Neuronal stem cell (in vitro differentiated cells): ENCODE data around the gene CMBL.

ENCODE experiments used
- DNase-seq: peaks from one replicate; pipeline ENCODE4 v3.0.0-alpha.2; 2013; ENCODE audit warnings: low spot score
- H2AFZ ChIP-seq: one replicate; pipeline ENCODE4 v1.6.1; 2013; ENCODE audit warnings: mild to moderate bottlenecking, low read length, inconsistent platforms
- H2AK5ac ChIP-seq: 2 replicates; pipeline ENCODE4 v1.6.1; 2013; ENCODE audit warnings: low read depth, mild to moderate bottlenecking, inconsistent platforms, low read length, moderate library complexity, mixed read lengths
- H2BK120ac ChIP-seq: 2 replicates; pipeline ENCODE4 v1.6.1; 2013; ENCODE audit warnings: low read depth, mild to moderate bottlenecking, inconsistent platforms, low read length, moderate library complexity, mixed read lengths
- H2BK12ac ChIP-seq: one replicate; pipeline ENCODE4 v1.6.1; 2013; ENCODE audit warnings: low read length, inconsistent platforms
- H2BK15ac ChIP-seq: 2 replicates; pipeline ENCODE4 v1.6.1; 2013; ENCODE audit warnings: mild to moderate bottlenecking, low read length, inconsistent platforms, mixed read lengths
- H2BK5ac ChIP-seq: one replicate; pipeline ENCODE4 v1.6.1; 2013; ENCODE audit warnings: inconsistent platforms, mild to moderate bottlenecking, low read length, moderate library complexity
- H3K14ac ChIP-seq: one replicate; pipeline ENCODE4 v1.6.1; 2013; ENCODE audit warnings: low read length, inconsistent platforms
- H3K18ac ChIP-seq: 2 replicates; pipeline ENCODE4 v1.6.1; 2013; ENCODE audit warnings: low read length, inconsistent platforms
- H3K23ac ChIP-seq: 2 replicates; pipeline ENCODE4 v1.6.1; 2013; ENCODE audit warnings: low read depth, mild to moderate bottlenecking, mixed read lengths, low read length, inconsistent platforms; ENCODE audit not compliant: poor library complexity
- H3K27ac ChIP-seq: replicated peaks from 3 replicates; pipeline ENCODE4 v1.5.1; 2013; ENCODE audit warnings: low read length, inconsistent platforms
- H3K27me3 ChIP-seq, 3 experiments: 2 replicates each; pipeline ENCODE4 v1.6.1; 2013; ENCODE audit warnings: low read length in 3 of 3, mild to moderate bottlenecking in 2 of 3, inconsistent platforms in 1 of 3, low read depth in 1 of 3, mixed read lengths in 1 of 3, moderate library complexity in 1 of 3; ENCODE audit not compliant: control insufficient read depth in 3 of 3, insufficient read depth in 3 of 3
- H3K36me3 ChIP-seq, 2 donors: replicated peaks in 1 of 2; 2 replicates each; pipeline ENCODE4 v1.6.1; 2013; ENCODE audit warnings: low read length in 2 of 2; ENCODE audit not compliant: control insufficient read depth in 2 of 2, insufficient read depth in 2 of 2
- H3K4ac ChIP-seq: 2 replicates; pipeline ENCODE4 v1.6.1; 2013; ENCODE audit warnings: inconsistent platforms, mild to moderate bottlenecking, low read length, moderate library complexity
- H3K4me1 ChIP-seq, 2 donors: 1 replicate in 1 of 2; 2 replicates in 1 of 2; pipeline ENCODE4 v1.6.1; 2013; ENCODE audit warnings: low read length in 2 of 2, low read depth in 1 of 2; ENCODE audit not compliant: control insufficient read depth in 2 of 2, insufficient read depth in 1 of 2
- H3K4me2 ChIP-seq: one replicate; pipeline ENCODE4 v1.6.1; 2013; ENCODE audit warnings: mild to moderate bottlenecking, low read length, inconsistent platforms; ENCODE audit not compliant: insufficient read depth, poor library complexity, severe bottlenecking
- H3K4me3 ChIP-seq, 2 donors: 2 replicates each; pipeline ENCODE4 v1.5.1; 2013; ENCODE audit warnings: low read length in 2 of 2, mild to moderate bottlenecking in 2 of 2, inconsistent platforms in 1 of 2, moderate library complexity in 1 of 2
- H3K79me1 ChIP-seq: one replicate; pipeline ENCODE4 v1.6.1; 2013; ENCODE audit warnings: low read depth, mild to moderate bottlenecking, inconsistent platforms, low read length, moderate library complexity
- H3K9ac ChIP-seq: one replicate; pipeline ENCODE4 v1.6.1; 2013; ENCODE audit warnings: mild to moderate bottlenecking, low read depth, low read length, inconsistent platforms; ENCODE audit not compliant: poor library complexity
- H3K9me3 ChIP-seq, 2 donors: replicated peaks in 1 of 2; 2 replicates each; pipeline versions ENCODE3 to v1.6.1; 2013; ENCODE audit warnings: low read length in 2 of 2, mild to moderate bottlenecking in 2 of 2, inconsistent platforms in 1 of 2, low read depth in 1 of 2, mixed read lengths in 1 of 2, moderate library complexity in 1 of 2; ENCODE audit not compliant: control insufficient read depth in 2 of 2, insufficient read depth in 1 of 2
- H4K8ac ChIP-seq: one replicate; pipeline ENCODE4 v1.6.1; 2013; ENCODE audit warnings: low read depth, mild to moderate bottlenecking, inconsistent platforms, low read length, moderate library complexity
- H4K91ac ChIP-seq: one replicate; pipeline ENCODE4 v1.6.1; 2013; ENCODE audit warnings: low read length, low read depth, mild to moderate bottlenecking, inconsistent platforms; ENCODE audit not compliant: poor library complexity
- WGBS, 2 donors: extraction: QIAGEN DNeasy Blood & Tissue Kit; methylation state at CpG; one replicate each; pipeline ENCODE4 v1.1.7; 2013; ENCODE audit warnings: missing lambda C conversion rate in 2 of 2, mixed read lengths in 1 of 2; ENCODE audit not compliant: insufficient read length in 2 of 2, insufficient replicate concordance in 1 of 2; ENCODE audit errors: extremely low coverage in 2 of 2; 5-methylcytosine and 5-hydroxymethylcytosine counted together

The CMBL gene

DNA sequence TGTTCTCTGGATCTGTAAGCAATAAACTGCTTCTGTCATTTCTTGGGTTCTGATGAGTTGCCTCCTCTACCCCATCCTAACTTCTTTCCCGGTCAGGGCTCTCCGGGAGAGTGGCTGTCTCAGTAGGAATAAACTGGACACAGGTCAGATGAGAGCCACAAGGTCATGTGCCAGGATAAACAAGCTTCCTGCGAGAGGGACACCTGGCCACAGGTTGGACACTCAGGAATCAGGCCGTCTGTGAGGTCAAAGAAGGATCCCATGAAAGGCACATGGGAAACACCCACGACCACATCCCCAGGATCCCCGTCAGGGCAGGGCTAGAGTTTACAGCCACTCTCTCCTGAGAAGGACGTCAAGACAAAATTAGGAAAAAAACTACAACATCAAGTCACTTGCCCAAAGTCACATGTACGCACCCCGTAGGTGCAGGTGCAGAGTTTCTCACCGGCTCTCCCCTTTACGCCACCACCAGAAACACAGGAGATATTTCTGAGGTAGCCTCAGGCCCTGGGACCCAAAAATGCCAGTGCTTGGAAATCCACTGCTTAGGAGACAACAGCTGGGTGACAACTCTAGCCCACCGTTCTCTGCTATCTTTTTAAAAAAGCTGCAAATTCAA is 28.9 kb downstream of the CMBL start:
- no peak overlapping the region for H3K27ac ChIP-seq
- H4K91ac ChIP-seq = no peak overlapping the region
- H3K9me3 ChIP-seq = no peaks in the 10 kb centered on the region
- H3K36me3 ChIP-seq = no peaks in the 10 kb centered on the region
- H3K4me3 ChIP-seq = no peak overlapping the region
- H3K18ac ChIP-seq = no peak overlapping the region
- H3K4ac ChIP-seq = no peak overlapping the region
- no peak overlapping the region for H2BK12ac ChIP-seq
- DNase-seq = no peak
- H2BK15ac ChIP-seq = no peak overlapping the region
- H3K79me1 ChIP-seq = no peaks in the 10 kb centered on the region
- H3K14ac ChIP-seq = no peak overlapping the region
- H2BK120ac ChIP-seq = no peak overlapping the region
- no peaks in the 10 kb centered on the region for H3K27me3 ChIP-seq
- no peak overlapping the region for H3K9ac ChIP-seq
- no peak overlapping the region for H2AFZ ChIP-seq
- no peak overlapping the region for H3K4me2 ChIP-seq
- no peak overlapping the region for H2BK5ac ChIP-seq
- H2AK5ac ChIP-seq = no peak overlapping the region
- WGBS, 2 donors = no CpG with 5 or more reads among the region's 12 CpGs
- no peak overlapping the region for H4K8ac ChIP-seq
- no peak overlapping the region for H3K23ac ChIP-seq
- peaks cover 2 to 9% of the 10 kb centered on the region in 2 donors for H3K4me1 ChIP-seq

GRCh38 chr5:10277773-10278630 is 29.7 kb downstream of the CMBL start:
- no peak overlapping the region for H2BK12ac ChIP-seq
- H3K4me2 ChIP-seq = no peak overlapping the region
- H3K36me3 ChIP-seq = no peaks in the 10 kb centered on the region
- H3K27me3 ChIP-seq = no peaks in the 10 kb centered on the region
- H2BK15ac ChIP-seq = no peak overlapping the region
- WGBS, 2 donors = no CpG with 5 or more reads among the region's 13 CpGs
- no peak overlapping the region for H4K8ac ChIP-seq
- no peak overlapping the region for H3K27ac ChIP-seq
- no peak overlapping the region for H3K9ac ChIP-seq
- no peak overlapping the region for H2AK5ac ChIP-seq
- no peak for DNase-seq
- no peak overlapping the region for H3K23ac ChIP-seq
- H2BK5ac ChIP-seq = no peak overlapping the region
- H2BK120ac ChIP-seq = no peak overlapping the region
- no peak overlapping the region for H3K4me3 ChIP-seq
- H3K18ac ChIP-seq = no peak overlapping the region
- no peaks in the 10 kb centered on the region for H3K9me3 ChIP-seq
- no peak overlapping the region for H3K14ac ChIP-seq
- H4K91ac ChIP-seq = no peak overlapping the region
- H2AFZ ChIP-seq = no peak overlapping the region
- no peaks in the 10 kb centered on the region for H3K79me1 ChIP-seq
- H3K4ac ChIP-seq = no peak overlapping the region
- H3K4me1 ChIP-seq = peaks cover 2 to 7% of the 10 kb centered on the region in 2 donors

GRCh38 chr5:10276691-10277090 is 31.0 kb downstream of the CMBL start:
- Histone ChIP-seq H3K4ac (no peak overlapping the region), H2BK5ac (no peak overlapping the region), H3K27me3 (no peaks in the 10 kb centered on the region), H3K79me1 (no peaks in the 10 kb centered on the region), H3K4me3 (no peak overlapping the region), H3K9ac (no peak overlapping the region), H3K4me1 (peaks cover 2 to 7% of the 10 kb centered on the region in 2 donors), H4K91ac (no peak overlapping the region), H2BK15ac (no peak overlapping the region), H2AK5ac (no peak overlapping the region), H3K27ac (no peak overlapping the region), H3K36me3 (no peaks in the 10 kb centered on the region), H2AFZ (no peak overlapping the region), H4K8ac (no peak overlapping the region), H3K23ac (no peak overlapping the region), H3K18ac (no peak overlapping the region), H2BK120ac (no peak overlapping the region), H3K14ac (no peak overlapping the region), H3K4me2 (no peak overlapping the region), H3K9me3 (peaks cover 0 to 1% of the 10 kb centered on the region in 2 donors), H2BK12ac (no peak overlapping the region)
- WGBS, 2 donors = no CpG with 5 or more reads among the region's 7 CpGs
- no peak for DNase-seq

GRCh38 chr5:10275991-10276390 is 31.7 kb downstream of the CMBL start:
- H2BK5ac ChIP-seq = no peak overlapping the region
- peaks cover 0 to 1% of the 10 kb centered on the region in 2 donors for H3K9me3 ChIP-seq
- H3K27ac ChIP-seq = no peak overlapping the region
- H3K4me1 ChIP-seq = peaks cover 2 to 7% of the 10 kb centered on the region in 2 donors
- no peak overlapping the region for H2BK120ac ChIP-seq
- H2BK15ac ChIP-seq = no peak overlapping the region
- H2BK12ac ChIP-seq = no peak overlapping the region
- no CpG with 5 or more reads among the region's 9 CpGs for WGBS, 2 donors
- no peak overlapping the region for H4K91ac ChIP-seq
- no peak overlapping the region for H3K9ac ChIP-seq
- H3K14ac ChIP-seq = no peak overlapping the region
- H3K23ac ChIP-seq = no peak overlapping the region
- H4K8ac ChIP-seq = no peak overlapping the region
- no peak overlapping the region for H2AK5ac ChIP-seq
- H3K18ac ChIP-seq = no peak overlapping the region
- no peak overlapping the region for H2AFZ ChIP-seq
- DNase-seq = no peak
- no peaks in the 10 kb centered on the region for H3K36me3 ChIP-seq
- no peaks in the 10 kb centered on the region for H3K79me1 ChIP-seq
- H3K4me2 ChIP-seq = no peak overlapping the region
- no peak overlapping the region for H3K4ac ChIP-seq
- H3K27me3 ChIP-seq = no peaks in the 10 kb centered on the region
- H3K4me3 ChIP-seq = no peak overlapping the region
